ENCODE data around the gene FAM222A. TPM values are rescaled to one million over a fixed set of nuclear protein-coding genes. Genes with fewer than 3 reads are reported as not detected.

The FAM222A gene
- total RNA-seq, 4 donors from 2014 or later = 0.54 to 3.7 (median 0.92) TPM

- no peaks in the 10 kb centered on the region for H3K36me3 ChIP-seq
- H3K4me1 ChIP-seq = peaks cover 0 to 20% (median 0%) of the 10 kb centered on the region in 3 donors
- H3K27me3 ChIP-seq = peaks cover 7% of the 10 kb centered on the region
- TF ChIP-seq POLR2A (IDR thresholded peaks at IDR 0.05) (no peak), POLR2AphosphoS5 (IDR thresholded peaks at IDR 0.05) (no peak), CTCF (IDR thresholded peaks at IDR 0.05) (no peak), EP300 (IDR thresholded peaks at IDR 0.05) (no peak)
- ATAC-seq = no peak
- no peaks in the 10 kb centered on the region for H3K9me3 ChIP-seq
- H3K27ac ChIP-seq = no peak overlapping the region
- 66 to 70% methylated on average over 8 of the region's 16 CpGs for WGBS, 2 donors (ENCODE audit: low coverage in 1 of 2)
- no peak overlapping the region for H3K4me3 ChIP-seq
Observed at GRCh38 chr12:109770104-109770860, 56.7 kb downstream of the FAM222A start.

GRCh38 chr12:109770861-109771670 lies 57.4 kb downstream of the FAM222A start:
- peaks cover 8% of the 10 kb centered on the region for H3K27me3 ChIP-seq
- no peaks in the 10 kb centered on the region for H3K36me3 ChIP-seq
- TF ChIP-seq POLR2A (IDR thresholded peaks at IDR 0.05) (no peak), EP300 (IDR thresholded peaks at IDR 0.05) (no peak), CTCF (IDR thresholded peaks at IDR 0.05) (no peak), POLR2AphosphoS5 (IDR thresholded peaks at IDR 0.05) (no peak)
- H3K9me3 ChIP-seq = no peaks in the 10 kb centered on the region
- no peak overlapping the region for H3K27ac ChIP-seq
- peaks cover 0 to 20% (median 0%) of the 10 kb centered on the region in 3 donors for H3K4me1 ChIP-seq
- no peak for ATAC-seq
- WGBS, 2 donors (ENCODE audit: low coverage in 1 of 2) = 73 to 80% methylated on average over 1 to 5 of the region's 17 CpGs
- no peak overlapping the region for H3K4me3 ChIP-seq

GRCh38 chr12:109771746-109772621 lies 58.4 kb downstream of the FAM222A start:
- H3K27me3 ChIP-seq = peaks cover 8% of the 10 kb centered on the region
- no peak for TF ChIP-seq CTCF (IDR thresholded peaks at IDR 0.05)
- no peak overlapping the region for H3K27ac ChIP-seq
- peaks cover 0 to 20% (median 0%) of the 10 kb centered on the region in 3 donors for H3K4me1 ChIP-seq
- no peaks in the 10 kb centered on the region for H3K36me3 ChIP-seq
- ATAC-seq = no peak
- H3K4me3 ChIP-seq = no peak overlapping the region
- 80 to 94% methylated on average over 3 of the region's 17 CpGs for WGBS, 2 donors (ENCODE audit: low coverage in 1 of 2)
- no peaks in the 10 kb centered on the region for H3K9me3 ChIP-seq

- TF ChIP-seq EP300 (IDR thresholded peaks at IDR 0.05) (no peak), POLR2A (IDR thresholded peaks at IDR 0.05) (no peak), CTCF (IDR thresholded peaks at IDR 0.05) (no peak)
- Histone ChIP-seq H3K4me3 (no peak overlapping the region), H3K4me1 (peaks cover 0 to 20% (median 0%) of the 10 kb centered on the region in 3 donors), H3K27me3 (peaks cover 8% of the 10 kb centered on the region), H3K27ac (no peak overlapping the region), H3K9me3 (no peaks in the 10 kb centered on the region), H3K36me3 (no peaks in the 10 kb centered on the region)
- ATAC-seq = no peak
- 66 to 74% methylated on average over 5 of the region's 12 CpGs for WGBS, 2 donors (ENCODE audit: low coverage in 1 of 2)
Observed at GRCh38 chr12:109772622-109773321, 59.1 kb downstream of the FAM222A start.

Measured in gastroesophageal sphincter (tissue), 4 donors.